CD4-positive, alpha-beta T cell (primary cell): Measurements from ENCODE around the gene EID2B. TPM values are rescaled to one million over a fixed set of nuclear protein-coding genes. Genes with fewer than 3 reads are reported as not detected.

Experiments
- ATAC-seq: fragments of 200-7000 bp; cut with Tn5 transposase; one replicate; pipeline ENCODE4 v1.10.0; 2022; ENCODE audit warnings: mild to moderate bottlenecking; ENCODE audit not compliant: poor library complexity
- CTCF ChIA-PET: fragments of 350-600 bp; sonication (Branson Sonifier 250); formaldehyde crosslinking; loops from one replicate; lab custom pipeline; 2021; ENCODE audit warnings: antibody characterized with exemption, inconsistent platforms; lab: Charles Lee
- POLR2A ChIA-PET: fragments of 350-600 bp; sonication (Branson Sonifier 250); formaldehyde crosslinking; loops from one replicate; lab custom pipeline; 2021; ENCODE audit warnings: antibody characterized with exemption, inconsistent platforms; lab: Charles Lee
- DNase-seq, 14 experiments: peaks; one replicate each; pipeline ENCODE4 v3.0.0-alpha.2; 2013 to 2020; ENCODE audit warnings: mixed read lengths in 2 of 14
- H3K27ac ChIP-seq, 2 donors: one replicate each; pipeline versions ENCODE4 v1.5.1 to v1.7.0; 2013; ENCODE audit warnings: low read length in 2 of 2, low read depth in 1 of 2, mild to moderate bottlenecking in 1 of 2
- H3K27me3 ChIP-seq, 2 experiments: 1 replicate in 1 of 2; 2 replicates in 1 of 2; pipeline versions ENCODE4 v1.6.1 to v1.7.0; 2013; ENCODE audit warnings: low read length in 2 of 2, control low read depth in 1 of 2, mild to moderate bottlenecking in 1 of 2, moderate library complexity in 1 of 2; ENCODE audit not compliant: insufficient read depth in 2 of 2, control insufficient read depth in 1 of 2
- H3K36me3 ChIP-seq: one replicate; pipeline ENCODE4 v1.6.1; 2013; ENCODE audit warnings: low read length, control low read depth; ENCODE audit not compliant: insufficient read depth
- H3K4me1 ChIP-seq: one replicate; pipeline ENCODE4 v1.6.1; 2013; ENCODE audit warnings: low read length, control low read depth; ENCODE audit not compliant: insufficient read depth
- H3K4me3 ChIP-seq: one replicate; pipeline ENCODE4 v1.5.1; 2013; ENCODE audit warnings: mild to moderate bottlenecking, low read length, moderate library complexity
- H3K9me3 ChIP-seq, 2 experiments: 1 replicate in 1 of 2; 2 replicates in 1 of 2; pipeline versions ENCODE4 v1.6.1 to v1.7.0; 2013; ENCODE audit warnings: low read length in 2 of 2, mild to moderate bottlenecking in 2 of 2, control low read depth in 1 of 2, moderate library complexity in 1 of 2; ENCODE audit not compliant: control insufficient read depth in 1 of 2, insufficient read depth in 1 of 2
- H3K27ac Mint-ChIP-seq: one replicate; pipeline ENCODE4 v1.8.0; 2020; ENCODE audit warnings: mixed read lengths
- H3K27me3 Mint-ChIP-seq: one replicate; pipeline ENCODE4 v1.8.0; 2021; ENCODE audit warnings: mixed read lengths
- H3K36me3 Mint-ChIP-seq: one replicate; pipeline ENCODE4 v1.8.0; 2021; ENCODE audit warnings: low read depth, mixed read lengths
- H3K4me1 Mint-ChIP-seq: one replicate; pipeline ENCODE4 v1.8.0; 2021; ENCODE audit warnings: low read depth, mixed read lengths
- H3K4me3 Mint-ChIP-seq: one replicate; pipeline ENCODE4 v1.8.0; 2020; ENCODE audit warnings: mild to moderate bottlenecking, mixed read lengths
- H3K9me3 Mint-ChIP-seq: one replicate; pipeline ENCODE4 v1.8.0; 2020; ENCODE audit warnings: mixed read lengths
- intact Hi-C, 2 experiments: fragments of 100-400 bp; cut with DNase I in 1 of 2; cut with micrococcal nuclease in 1 of 2; formaldehyde crosslinking; loops; one replicate each; pipeline versions ENCODE4 v1.15.1 to v1.9.0; 2023 to 2025; cut with DNase I, micrococcal nuclease
- total RNA-seq, 174 experiments: library from RNA in 2 of 174; stranded (reverse) in 2 of 174; gene quantifications; one replicate each; pipeline ENCODE4 v1.2.3 and lab custom pipeline; 2021 to 2026
- TF ChIP-seq, protein P1 (sequence below): fragments of 200-600 bp; IDR thresholded peaks from one replicate; pipeline ENCODE4 v1.8.0; 2022; ENCODE audit warnings: antibody characterized with exemption, mild to moderate bottlenecking

The EID2B gene
- total RNA-seq, 2 experiments from 2014 or later = 5.0 to 5.1 TPM

DNA sequence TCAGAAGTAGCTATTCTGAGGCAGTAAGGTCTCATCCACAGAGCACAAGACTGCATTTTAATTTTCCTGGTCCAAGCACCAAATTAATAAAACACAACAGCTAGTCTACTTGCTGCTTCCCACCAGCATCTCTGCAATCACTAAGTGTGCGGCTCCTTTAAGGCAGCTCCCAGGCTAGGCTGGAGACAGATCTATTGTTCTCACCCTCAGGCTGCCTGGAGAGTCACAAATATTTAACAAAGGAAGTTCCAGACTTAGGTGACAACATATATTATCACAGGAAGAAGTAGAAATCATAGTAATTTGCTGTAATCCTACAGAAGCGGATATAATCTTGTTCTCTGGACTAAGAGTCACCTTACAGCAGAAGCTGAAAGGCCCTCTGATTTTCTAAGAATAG is 9.6 kb upstream of the EID2B start:
- Mint-ChIP-seq H3K27me3 (no peaks in the 10 kb centered on the region), H3K27ac (peak overlapping the region; percentile 96), H3K9me3 (no peaks in the 10 kb centered on the region), H3K4me1 (peaks cover 87% of the 10 kb centered on the region), H3K4me3 (peak overlapping the region; percentile 21), H3K36me3 (peaks cover 10% of the 10 kb centered on the region)
- no peak for ATAC-seq
- Histone ChIP-seq H3K36me3 (no peaks in the 10 kb centered on the region), H3K4me1 (peaks cover 51% of the 10 kb centered on the region), H3K4me3 (no peak overlapping the region), H3K27ac (no peak overlapping the region), H3K27me3 (no peaks in the 10 kb centered on the region), H3K9me3 (no peaks in the 10 kb centered on the region)
- DNase-seq = no peak
- ChIA-PET CTCF (interaction anchor here (1.0 to 1.8 kb wide), 3 partner anchors 9 to 40 kb away, joined by 3 to 10 read pairs (median 3); partner anchors contain the start of gene EID2B), POLR2A (interaction anchor here (1.2 kb wide), 1 partner anchor 9 kb away, joined by 3 read pairs; the partner anchor contains the start of gene EID2B)
- intact Hi-C loops = loop anchor here in 1 of 2 experiments (10.0 kb wide), 1 partner anchor 587 kb away; no protein-coding TSS in a partner anchor
- TF ChIP-seq, protein P1, sequence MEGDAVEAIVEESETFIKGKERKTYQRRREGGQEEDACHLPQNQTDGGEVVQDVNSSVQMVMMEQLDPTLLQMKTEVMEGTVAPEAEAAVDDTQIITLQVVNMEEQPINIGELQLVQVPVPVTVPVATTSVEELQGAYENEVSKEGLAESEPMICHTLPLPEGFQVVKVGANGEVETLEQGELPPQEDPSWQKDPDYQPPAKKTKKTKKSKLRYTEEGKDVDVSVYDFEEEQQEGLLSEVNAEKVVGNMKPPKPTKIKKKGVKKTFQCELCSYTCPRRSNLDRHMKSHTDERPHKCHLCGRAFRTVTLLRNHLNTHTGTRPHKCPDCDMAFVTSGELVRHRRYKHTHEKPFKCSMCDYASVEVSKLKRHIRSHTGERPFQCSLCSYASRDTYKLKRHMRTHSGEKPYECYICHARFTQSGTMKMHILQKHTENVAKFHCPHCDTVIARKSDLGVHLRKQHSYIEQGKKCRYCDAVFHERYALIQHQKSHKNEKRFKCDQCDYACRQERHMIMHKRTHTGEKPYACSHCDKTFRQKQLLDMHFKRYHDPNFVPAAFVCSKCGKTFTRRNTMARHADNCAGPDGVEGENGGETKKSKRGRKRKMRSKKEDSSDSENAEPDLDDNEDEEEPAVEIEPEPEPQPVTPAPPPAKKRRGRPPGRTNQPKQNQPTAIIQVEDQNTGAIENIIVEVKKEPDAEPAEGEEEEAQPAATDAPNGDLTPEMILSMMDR = no peak

DNA sequence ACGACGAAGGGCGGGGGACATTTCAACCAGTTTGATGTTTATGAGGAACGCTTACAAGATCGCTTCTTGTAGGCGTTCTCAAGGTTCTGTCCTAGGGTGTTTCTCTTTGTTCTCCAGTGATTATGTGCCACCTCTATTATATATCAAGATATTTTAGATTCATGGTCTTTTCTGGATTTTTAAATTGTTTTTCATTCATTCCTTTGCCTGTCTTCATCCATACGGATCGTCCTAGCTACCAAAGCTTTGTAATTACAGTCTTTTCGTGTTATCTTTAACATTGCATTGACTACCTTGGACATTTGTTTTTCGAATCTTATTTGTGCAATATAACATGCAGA is 7.7 kb upstream of the EID2B start:
- TF ChIP-seq, protein P1 = peak; percentile 91

DNA sequence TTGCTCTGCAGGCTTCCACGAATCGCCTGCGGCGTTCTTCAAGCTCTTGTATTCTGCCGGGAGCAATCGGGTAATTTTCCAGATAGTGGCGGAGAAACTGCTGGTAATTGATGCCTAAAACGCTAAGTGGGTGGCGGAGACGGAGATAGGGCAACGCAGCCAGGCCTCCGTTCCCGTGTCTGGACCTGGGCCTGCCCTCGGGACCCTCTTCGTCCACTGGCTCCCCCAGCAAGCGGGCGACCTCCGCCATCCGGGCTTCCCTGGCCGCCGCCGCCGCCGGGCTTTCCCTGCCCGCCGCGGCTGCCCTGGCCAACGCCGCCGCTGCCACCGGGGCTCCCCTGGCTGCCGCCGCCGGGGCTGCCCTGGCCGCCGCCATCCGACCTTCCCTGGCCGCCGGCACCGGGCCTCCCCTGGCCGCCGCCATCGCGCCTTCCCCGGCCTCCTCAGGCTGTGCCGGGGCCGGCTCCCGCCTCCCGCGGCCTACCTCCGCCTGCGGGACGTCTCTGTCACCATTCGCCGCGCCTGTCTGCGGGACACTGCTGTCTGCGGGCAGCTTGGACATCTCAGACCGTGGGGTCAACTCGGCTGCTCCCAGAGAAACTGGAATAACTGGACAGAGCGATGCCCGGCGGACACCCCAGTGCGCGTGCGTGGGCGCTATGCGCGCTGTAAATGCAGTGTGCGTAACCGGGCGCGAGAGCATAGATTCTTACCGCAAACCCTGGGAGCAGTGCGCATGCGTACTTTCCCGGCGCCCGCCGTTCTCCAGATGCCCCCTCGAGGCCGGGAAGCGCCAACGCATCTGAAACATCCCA is 7.1 kb upstream of the EID2B start, which contains the start of gene EID2:
TSS of gene EID2 (minus strand) at position 644 of the 815 bp plus-strand sequence. CDS start at position 562, 82 bp downstream.
- Histone ChIP-seq H3K27ac (peak within 1 kb of the TSS; percentile 93), H3K27me3 (no peaks in the 10 kb centered on the region), H3K9me3 (no peaks in the 10 kb centered on the region), H3K4me3 (peak within 1 kb of the TSS; percentile 73), H3K36me3 (no peaks in the 10 kb centered on the region), H3K4me1 (peaks cover 32% of the 10 kb centered on the region)
- H3K27ac Mint-ChIP-seq = peak within 1 kb of the TSS; percentile 96
- peaks cover 71% of the 10 kb centered on the region for H3K4me1 Mint-ChIP-seq
- H3K9me3 Mint-ChIP-seq = no peaks in the 10 kb centered on the region
- H3K36me3 Mint-ChIP-seq = peaks cover 10% of the 10 kb centered on the region
- CTCF ChIA-PET = interaction anchor here (0.9 to 1.4 kb wide), 4 partner anchors 12 to 128 kb away, joined by 3 to 6 read pairs (median 4); partner anchors contain the start of gene PLEKHG2
- H3K4me3 Mint-ChIP-seq = peak within 1 kb of the TSS; percentile 98
- ATAC-seq (peak; percentile 91), DNase-seq (peak; percentile 88 to 98 (median 93))
- POLR2A ChIA-PET = interaction anchor here (0.5 to 2.1 kb wide), 7 partner anchors 8 to 1491 kb away, joined by 3 to 9 read pairs (median 4); partner anchors contain the start of genes MED29, PAF1, RPS16 and SUPT5H
- TF ChIP-seq, protein P1 = no peak
- H3K27me3 Mint-ChIP-seq = no peaks in the 10 kb centered on the region
- intact Hi-C loops = loop anchor here (2.0 to 10.0 kb wide), 4 partner anchors 103 to 585 kb away; partner anchors contain the start of genes PAK4 (in 1 of the 2) and SAMD4B (in 1 of the 2)

More for the DNA sequence above, 7.7 kb upstream of the EID2B start:
- peak overlapping the region; percentile 73 for H3K4me3 ChIP-seq
- no peaks in the 10 kb centered on the region for H3K9me3 ChIP-seq
- H3K27me3 ChIP-seq = no peaks in the 10 kb centered on the region
- peak overlapping the region; percentile 93 for H3K27ac ChIP-seq
- no peaks in the 10 kb centered on the region for H3K9me3 Mint-ChIP-seq
- CTCF ChIA-PET = interaction anchor here (0.9 to 1.4 kb wide), 2 partner anchors 11 to 128 kb away, joined by 3 to 4 read pairs; partner anchors contain the start of gene PLEKHG2
- H3K4me3 Mint-ChIP-seq = peak overlapping the region; percentile 98
- POLR2A ChIA-PET = interaction anchor here (0.6 to 2.1 kb wide), 2 partner anchors 104 to 1320 kb away, joined by 3 to 9 read pairs; partner anchors contain the start of gene RPS16
- peaks cover 76% of the 10 kb centered on the region for H3K4me1 Mint-ChIP-seq
- no peak for ATAC-seq
- intact Hi-C loops = loop anchor here in 1 of 2 experiments (10.0 kb wide), 1 partner anchor 586 kb away; no protein-coding TSS in a partner anchor
- H3K36me3 Mint-ChIP-seq = peaks cover 10% of the 10 kb centered on the region
- peak overlapping the region; percentile 96 for H3K27ac Mint-ChIP-seq
- peaks cover 38% of the 10 kb centered on the region for H3K4me1 ChIP-seq
- DNase-seq = no peak
- H3K36me3 ChIP-seq = no peaks in the 10 kb centered on the region
- no peaks in the 10 kb centered on the region for H3K27me3 Mint-ChIP-seq
